ENCODE results near the gene GPN2.

GRCh38 chr1:26922431-26922729 is 32.3 kb upstream of the GPN2 start:
- TF ChIP-seq, protein P1, sequence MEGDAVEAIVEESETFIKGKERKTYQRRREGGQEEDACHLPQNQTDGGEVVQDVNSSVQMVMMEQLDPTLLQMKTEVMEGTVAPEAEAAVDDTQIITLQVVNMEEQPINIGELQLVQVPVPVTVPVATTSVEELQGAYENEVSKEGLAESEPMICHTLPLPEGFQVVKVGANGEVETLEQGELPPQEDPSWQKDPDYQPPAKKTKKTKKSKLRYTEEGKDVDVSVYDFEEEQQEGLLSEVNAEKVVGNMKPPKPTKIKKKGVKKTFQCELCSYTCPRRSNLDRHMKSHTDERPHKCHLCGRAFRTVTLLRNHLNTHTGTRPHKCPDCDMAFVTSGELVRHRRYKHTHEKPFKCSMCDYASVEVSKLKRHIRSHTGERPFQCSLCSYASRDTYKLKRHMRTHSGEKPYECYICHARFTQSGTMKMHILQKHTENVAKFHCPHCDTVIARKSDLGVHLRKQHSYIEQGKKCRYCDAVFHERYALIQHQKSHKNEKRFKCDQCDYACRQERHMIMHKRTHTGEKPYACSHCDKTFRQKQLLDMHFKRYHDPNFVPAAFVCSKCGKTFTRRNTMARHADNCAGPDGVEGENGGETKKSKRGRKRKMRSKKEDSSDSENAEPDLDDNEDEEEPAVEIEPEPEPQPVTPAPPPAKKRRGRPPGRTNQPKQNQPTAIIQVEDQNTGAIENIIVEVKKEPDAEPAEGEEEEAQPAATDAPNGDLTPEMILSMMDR (conservative IDR thresholded peaks at IDR 0.05; ENCODE audit: low read length), result no peak
- no peak for TF ChIP-seq EZH2phosphoT487 (IDR thresholded peaks at IDR 0.05; ENCODE audit: borderline replicate concordance, low read depth, low read length)
